ENCODE measurements around the gene ADRM1. TPM values are rescaled to one million over a fixed set of nuclear protein-coding genes. Genes with fewer than 3 reads are reported as not detected.

The ADRM1 gene
- total RNA-seq, 1 experiment from 2014 or later = 160 TPM

- CTCF ChIA-PET = interaction anchor here (0.8 kb wide), 1 partner anchor 105 kb away, joined by 3 read pairs; no protein-coding TSS in a partner anchor
- peaks cover 51% of the 10 kb centered on the region for H3K36me3 Mint-ChIP-seq
- POLR2A ChIA-PET = no interaction called here
- H3K9me3 Mint-ChIP-seq = no peaks in the 10 kb centered on the region
- ATAC-seq (no peak), DNase-seq (ENCODE audit: low spot score) (no peak)
- H3K27ac Mint-ChIP-seq = no peak overlapping the region
- H3K27me3 Mint-ChIP-seq (ENCODE audit: low read depth) = no peaks in the 10 kb centered on the region
- TF ChIP-seq ESRRA (CRISPR knock-in tag; IDR thresholded peaks at IDR 0.05; ENCODE audit: borderline replicate concordance) (no peak), IRF1 (CRISPR knock-in tag; IDR thresholded peaks at IDR 0.05) (no peak), SMAD3 (CRISPR knock-in tag; IDR thresholded peaks at IDR 0.05; ENCODE audit: borderline replicate concordance) (no peak), E2F4 (CRISPR knock-in tag; IDR thresholded peaks at IDR 0.05; ENCODE audit: borderline replicate concordance, low read depth) (no peak), E2F1 (CRISPR knock-in tag; IDR thresholded peaks at IDR 0.05) (no peak), USF2 (CRISPR knock-in tag; IDR thresholded peaks at IDR 0.05) (no peak), FOXJ3 (CRISPR knock-in tag; IDR thresholded peaks at IDR 0.05; ENCODE audit: borderline replicate concordance) (no peak), NFATC4 (CRISPR knock-in tag; IDR thresholded peaks at IDR 0.05) (no peak), ZNF219 (CRISPR knock-in tag; IDR thresholded peaks at IDR 0.05; ENCODE audit: borderline replicate concordance) (no peak), ZNF532 (CRISPR knock-in tag; IDR thresholded peaks at IDR 0.05; ENCODE audit: borderline replicate concordance) (no peak)
- no peak overlapping the region for H3K4me3 Mint-ChIP-seq
- H3K4me1 Mint-ChIP-seq = no peaks in the 10 kb centered on the region
These were observed 25.5 kb upstream of the ADRM1 start for GRCh38 chr20:62277253-62277652.

- ChIA-PET POLR2A (no interaction called here), CTCF (no interaction called here)
- ATAC-seq (no peak), DNase-seq (ENCODE audit: low spot score) (no peak)
- H3K27ac Mint-ChIP-seq = no peak overlapping the region
- no peaks in the 10 kb centered on the region for H3K4me1 Mint-ChIP-seq
- H3K9me3 Mint-ChIP-seq = no peaks in the 10 kb centered on the region
- H3K36me3 Mint-ChIP-seq = peaks cover 46% of the 10 kb centered on the region
- H3K27me3 Mint-ChIP-seq (ENCODE audit: low read depth) = no peaks in the 10 kb centered on the region
- no peak overlapping the region for H3K4me3 Mint-ChIP-seq
- no peak for TF ChIP-seq ATF2 (CRISPR knock-in tag; IDR thresholded peaks at IDR 0.05; ENCODE audit: borderline replicate concordance, low read depth)
- no peak for TF ChIP-seq SP1 (CRISPR knock-in tag; conservative IDR thresholded peaks at IDR 0.05)
- no peak for TF ChIP-seq ZNF219 (CRISPR knock-in tag; IDR thresholded peaks at IDR 0.05; ENCODE audit: borderline replicate concordance)
- no peak for TF ChIP-seq CREM (CRISPR knock-in tag; IDR thresholded peaks at IDR 0.05)
- no peak for TF ChIP-seq JUN (CRISPR knock-in tag; IDR thresholded peaks at IDR 0.05)
- TF ChIP-seq ESRRA (CRISPR knock-in tag; IDR thresholded peaks at IDR 0.05; ENCODE audit: borderline replicate concordance) = no peak
- no peak for TF ChIP-seq PRRX2 (CRISPR knock-in tag; IDR thresholded peaks at IDR 0.05)
- no peak for TF ChIP-seq NFE2L1 (CRISPR knock-in tag; IDR thresholded peaks at IDR 0.05)
- no peak for TF ChIP-seq IRF1 (CRISPR knock-in tag; IDR thresholded peaks at IDR 0.05)
- no peak for TF ChIP-seq HMGA2 (CRISPR knock-in tag; IDR thresholded peaks at IDR 0.05)
- no peak for TF ChIP-seq RELA (CRISPR knock-in tag; IDR thresholded peaks at IDR 0.05; ENCODE audit: borderline replicate concordance)
- no peak for TF ChIP-seq PRDM15 (CRISPR knock-in tag; IDR thresholded peaks at IDR 0.05)
- TF ChIP-seq TEAD1 (CRISPR knock-in tag; IDR thresholded peaks at IDR 0.05) = no peak
These were observed 22.5 kb upstream of the ADRM1 start for GRCh38 chr20:62280303-62280702.
